K562 (cell line): ENCODE measurements around the gene ERBB4. TPM values are rescaled to one million over a fixed set of nuclear protein-coding genes. Genes with fewer than 3 reads are reported as not detected.

Experiments
- ATAC-seq: fragments of 200-7000 bp; cut with Tn5 transposase; 3 replicates; pipeline ENCODE4 v1.9.1; 2020; ENCODE audit warnings: moderate library complexity
- BruUV-seq: library from RNA; stranded (reverse); fragments of 400-500 nt; replicated peaks from 2 replicates; lab custom pipeline; 2021; lab: Mats Ljungman, UMichigan
- CTCF ChIA-PET: fragments of 300-600 bp; formaldehyde crosslinking; extraction: SDS; loops from one replicate; lab custom pipeline; 2021; ENCODE audit warnings: low intra/inter-chr PET ratio; lab: Yijun Ruan, JAX
- POLR2A ChIA-PET: fragments of 300-600, 350-650 bp; sonication (Branson Sonifier 250); formaldehyde crosslinking; extraction: SDS; loops from one replicate; lab custom pipeline; 2021; ENCODE audit warnings: antibody characterized with exemption, inconsistent platforms; lab: Yijun Ruan, JAX
- DNase-seq, 4 experiments: peaks; one replicate each; pipeline versions ENCODE4 v3.0.0 to v3.0.0-alpha.2; 2011 to 2018; ENCODE audit warnings: low spot score in 3 of 4, mixed read lengths in 3 of 4; ENCODE audit errors: extremely low read depth in 1 of 4
- FAIRE-seq: peaks from 2 replicates; lab custom pipeline; 2011; peaks lifted over from hg19 to GRCh38; lab: Jason Lieb, UNC
- H2AFZ ChIP-seq: 2 replicates; pipeline ENCODE4 v1.6.0; 2011; ENCODE audit warnings: low read depth, low read length, control low read depth, inconsistent platforms
- H3K27ac ChIP-seq: fragments of 200-600 bp; 3 replicates; pipeline ENCODE4 v1.8.0; 2011; ENCODE audit warnings: low read depth, mild to moderate bottlenecking, control low read depth, inconsistent platforms, low read length, moderate library complexity, mixed read lengths; ENCODE audit errors: extremely low read depth
- H3K27me3 ChIP-seq, 2 experiments: fragments of 300-600 bp in 1 of 2; 2 replicates in 1 of 2; 3 replicates in 1 of 2; pipeline versions ENCODE4 v1.6.0 to v1.8.0; 2011; ENCODE audit warnings: inconsistent platforms in 2 of 2, low read length in 2 of 2, mild to moderate bottlenecking in 1 of 2, mixed read lengths in 1 of 2, moderate library complexity in 1 of 2; ENCODE audit not compliant: control insufficient read depth in 2 of 2, insufficient read depth in 2 of 2
- H3K36me3 ChIP-seq: fragments of 300-600 bp; 3 replicates; pipeline ENCODE4 v1.8.0; 2011; ENCODE audit warnings: mild to moderate bottlenecking, low read length, inconsistent platforms; ENCODE audit not compliant: control insufficient read depth, insufficient read depth
- H3K4me1 ChIP-seq, 2 experiments: fragments of 200-600 bp in 1 of 2; replicated peaks in 1 of 2; 2 replicates in 1 of 2; 3 replicates in 1 of 2; pipeline versions ENCODE4 v1.5.1 to v1.8.0; 2011; ENCODE audit warnings: inconsistent platforms in 2 of 2, low read length in 2 of 2, mild to moderate bottlenecking in 1 of 2, mixed read lengths in 1 of 2, moderate library complexity in 1 of 2; ENCODE audit not compliant: control insufficient read depth in 2 of 2, insufficient read depth in 2 of 2
- H3K4me2 ChIP-seq: 2 replicates; pipeline ENCODE4 v1.6.1; 2011; ENCODE audit warnings: low read length, control low read depth, inconsistent platforms, mixed read lengths; ENCODE audit not compliant: insufficient read depth
- H3K4me3 ChIP-seq: fragments of 200-600 bp; sonication (generic), shearing (Covaris generic); 2 replicates; pipeline ENCODE4 v1.5.1; 2016; ENCODE audit warnings: control low read depth, inconsistent platforms
- H3K79me2 ChIP-seq: fragments of 200-600 bp; 3 replicates; pipeline ENCODE4 v1.8.0; 2011; ENCODE audit warnings: low read length, inconsistent platforms; ENCODE audit not compliant: control insufficient read depth, insufficient read depth
- H3K9ac ChIP-seq, 2 experiments: 2 replicates each; pipeline versions ENCODE4 v1.6.0 to v1.6.1; 2011; ENCODE audit warnings: low read depth in 2 of 2, low read length in 2 of 2, control low read depth in 1 of 2, inconsistent platforms in 1 of 2, mild to moderate bottlenecking in 1 of 2, mixed read lengths in 1 of 2; ENCODE audit not compliant: insufficient read depth in 1 of 2
- H3K9me1 ChIP-seq: one replicate; pipeline ENCODE4 v1.6.0; 2011; ENCODE audit warnings: inconsistent platforms, mild to moderate bottlenecking, low read length, moderate library complexity; ENCODE audit not compliant: control insufficient read depth, insufficient read depth
- H3K9me3 ChIP-seq: replicated peaks from 2 replicates; pipeline ENCODE4 v1.5.1; 2011; ENCODE audit warnings: low read depth, low read length, inconsistent platforms; ENCODE audit not compliant: control insufficient read depth, insufficient read depth
- H4K20me1 ChIP-seq: replicated peaks from 2 replicates; pipeline ENCODE4 v1.6.1; 2011; ENCODE audit warnings: low read length, inconsistent platforms, mixed read lengths; ENCODE audit not compliant: control insufficient read depth, insufficient read depth
- ATF4 ChIP-seq: fragments of 450-650 bp; formaldehyde crosslinking; IDR thresholded peaks from 2 replicates; pipeline ENCODE4 v1.4.0; 2022; ENCODE audit warnings: mild to moderate bottlenecking, moderate library complexity
- BCL6 ChIP-seq: fragments of 250-450 bp; sonication (Bioruptor Pico); IDR thresholded peaks from 2 replicates; pipeline ENCODE4 v1.4.0; 2020
- BRF1 ChIP-seq: IDR thresholded peaks from 3 replicates; pipeline ENCODE4 v1.6.1; 2011; ENCODE audit warnings: borderline replicate concordance, mild to moderate bottlenecking; ENCODE audit not compliant: insufficient read length; ENCODE audit errors: extremely low read depth
- CC2D1A ChIP-seq: fragments of 450-650 bp; IDR thresholded peaks from 2 replicates; pipeline ENCODE4 v1.6.1; 2017; ENCODE audit warnings: mild to moderate bottlenecking
- DACH1 ChIP-seq: fragments of 450-650 bp; IDR thresholded peaks from 2 replicates; pipeline ENCODE4 v1.6.1; 2018; ENCODE audit not compliant: partially characterized antibody
- KLF6 ChIP-seq: fragments of 250-450 bp; sonication (Bioruptor Pico); IDR thresholded peaks from 2 replicates; pipeline ENCODE4 v1.4.0; 2020; ENCODE audit warnings: mild to moderate bottlenecking, moderate library complexity, borderline replicate concordance
- MITF ChIP-seq: IDR thresholded peaks from 2 replicates; pipeline ENCODE4 v1.6.1; 2014; ENCODE audit warnings: antibody characterized with exemption
- PYGO2 ChIP-seq: fragments of 450-650 bp; IDR thresholded peaks from 2 replicates; pipeline ENCODE4 v1.6.1; 2016; ENCODE audit warnings: mild to moderate bottlenecking, missing genetic modification characterization, moderate library complexity, missing compliant biosample characterization
- RBM14 ChIP-seq: fragments of 200-400 bp; formaldehyde crosslinking; IDR thresholded peaks from 2 replicates; pipeline ENCODE4 v1.6.1; 2018; ENCODE audit warnings: low read depth, mild to moderate bottlenecking, low read length, moderate library complexity, borderline replicate concordance; ENCODE audit not compliant: insufficient read depth
- RFX5 ChIP-seq: IDR thresholded peaks from 2 replicates; pipeline ENCODE4 v1.6.1; 2011; ENCODE audit warnings: low read depth, mild to moderate bottlenecking, improper control_type of control experiment, low read length
- SIX5 ChIP-seq, 2 experiments: IDR thresholded peaks; 2 replicates each; pipeline ENCODE4 v1.6.1; 2011; ENCODE audit warnings: low read length in 2 of 2, borderline replicate concordance in 1 of 2, low read depth in 1 of 2, mild to moderate bottlenecking in 1 of 2, moderate library complexity in 1 of 2; ENCODE audit not compliant: insufficient read depth in 1 of 2
- THAP7 ChIP-seq: fragments of 250-450 bp; sonication (Bioruptor Pico); IDR thresholded peaks from 2 replicates; pipeline ENCODE4 v1.5.0; 2021
- ZNF512 ChIP-seq: IDR thresholded peaks from 2 replicates; pipeline ENCODE4 v1.6.1; 2016; ENCODE audit warnings: missing genetic modification characterization, missing compliant biosample characterization
- ZNF57 ChIP-seq: fragments of 450-650 bp; formaldehyde crosslinking; IDR thresholded peaks from 2 replicates; pipeline ENCODE4 v1.4.0; 2020; ENCODE audit warnings: mild to moderate bottlenecking, moderate library complexity
- ZNF589 ChIP-seq: fragments of 200-800 bp; sonication (Bioruptor generic); IDR thresholded peaks from 2 replicates; pipeline ENCODE4 v1.6.1; 2016; ENCODE audit warnings: low read depth, missing genetic modification characterization, missing compliant biosample characterization
- WGBS: fragments of 100-300 bp; shearing (Covaris generic); methylation state at CpG from one replicate; pipeline ENCODE4 v1.1.6; 2016; ENCODE audit warnings: low coverage, mixed read lengths; ENCODE audit not compliant: insufficient coverage; ENCODE audit errors: missing lambda C conversion rate; 5-methylcytosine and 5-hydroxymethylcytosine counted together
- in situ Hi-C: fragments of 300-500 bp; cut with MboI; formaldehyde crosslinking; loops from 4 replicates; pipeline ENCODE4 v1.15.0; 2018; ENCODE audit warnings: inconsistent platforms, mixed read lengths
- intact Hi-C: fragments of 100-400 bp; cut with micrococcal nuclease; formaldehyde crosslinking; loops from 2 replicates; pipeline ENCODE4 v1.14.2; 2022
- polyA plus RNA-seq, 8 experiments: library from polyadenylated mRNA; depleted of rRNA in 4 of 8; stranded (reverse) in 5 of 8; unstranded in 3 of 8; fragments of >200 nt; fragmentation: Nextera tagmentation in 2 of 8; fragmentation: Illumina TruSeq in 1 of 8; extraction: Ambion mirVana in 2 of 8; extraction: Trizol in 1 of 8; gene quantifications; 2 replicates each; pipeline versions ENCODE4 v1.2.1 to v1.2.3, GENCODE V29; 2011 to 2014; ENCODE audit warnings: inconsistent platforms in 1 of 8, missing spikeins in 1 of 8
- total RNA-seq, 7 experiments: library from RNA; depleted of rRNA in 6 of 7; stranded (reverse); fragments of >200 nt in 6 of 7; fragmentation: Illumina TruSeq in 2 of 7; extraction: Trizol in 2 of 7; gene quantifications; 2 replicates each; pipeline versions ENCODE4 v1.2.1 to v1.2.3, GENCODE V29; 2011 to 2021; ENCODE audit warnings: low replicate concordance in 1 of 7

ERBB4 gene
- total and polyA plus RNA-seq, 9 of the 15 experiments (the other 6 are each of a cell fraction or from before 2014, with no cell fraction given), result not detected

- no peak for ATAC-seq
- H3K9me1 ChIP-seq, result no peaks in the 10 kb centered on the region
- no peak overlapping the region for H3K27ac ChIP-seq
- FAIRE-seq, result no peak
- H3K4me2 ChIP-seq, result no peak overlapping the region
- WGBS, result 0% methylated on average over 2 of the region's 2 CpGs
- CTCF ChIA-PET, result no interaction called here
- H3K9ac ChIP-seq, result no peak overlapping the region
- in situ Hi-C loops, result no loop called here
- POLR2A ChIA-PET, result no interaction called here
- H3K4me1 ChIP-seq, result no peaks in the 10 kb centered on the region
- H3K4me3 ChIP-seq, result no peak overlapping the region
- no peak overlapping the region for H2AFZ ChIP-seq
- H3K27me3 ChIP-seq, result no peaks in the 10 kb centered on the region
- DNase-seq, result no peak
- intact Hi-C loops, result no loop called here
- TF ChIP-seq ZNF512 (tag) (no peak), THAP7 (no peak), SIX5 (IDR thresholded peaks at IDR 0.05; ENCODE audit: borderline replicate concordance in 1 of 2, insufficient read depth in 1 of 2, low read depth in 1 of 2, low read length in 2 of 2) (no peak), ZNF57 (CRISPR knock-in tag) (no peak), KLF6 (no peak), PYGO2 (tag) (no peak), RFX5 (no peak), RBM14 (no peak), ATF4 (CRISPR knock-in tag) (no peak), ZNF589 (CRISPR knock-in tag) (no peak), CC2D1A (no peak), DACH1 (no peak), MITF (no peak), BCL6 (CRISPR knock-in tag) (no peak), BRF1 (no peak)
- no peaks in the 10 kb centered on the region for H3K79me2 ChIP-seq
- no peaks in the 10 kb centered on the region for H4K20me1 ChIP-seq
- H3K9me3 ChIP-seq, result no peaks in the 10 kb centered on the region
- H3K36me3 ChIP-seq, result no peaks in the 10 kb centered on the region
- BruUV-seq, result no TSS peak
These were observed 1122.2 kb downstream of the ERBB4 start for GRCh38 chr2:211416373-211416772.
